HepG2 (cell line): ENCODE results near the gene CPSF7. TPM values are rescaled to one million over a fixed set of nuclear protein-coding genes. Genes with fewer than 3 reads are reported as not detected.

Experiments
- BRF2 ChIP-seq: sonication (generic); formaldehyde crosslinking; IDR thresholded peaks from 2 replicates; pipeline ENCODE4 v1.8.1; 2022; ENCODE audit warnings: mild to moderate bottlenecking, missing genetic modification reagents
- CBX2 ChIP-seq, 2 experiments: fragments of 200-600 bp in 1 of 2; sonication (generic); formaldehyde crosslinking in 1 of 2; IDR thresholded peaks; 2 replicates each; pipeline versions ENCODE4 v1.7.0 to v1.8.1; 2018 to 2022; ENCODE audit warnings: low read depth in 2 of 2, low read length in 1 of 2, mild to moderate bottlenecking in 1 of 2, missing genetic modification reagents in 1 of 2
- CERS6 ChIP-seq: sonication (generic); formaldehyde crosslinking; IDR thresholded peaks from 2 replicates; pipeline ENCODE4 v1.5.0; 2020; ENCODE audit warnings: missing genetic modification reagents
- E2F1 ChIP-seq: sonication (generic); formaldehyde crosslinking; IDR thresholded peaks from 2 replicates; pipeline ENCODE4 v1.5.0; 2020; ENCODE audit warnings: missing genetic modification reagents
- HOXA7 ChIP-seq: sonication (generic); formaldehyde crosslinking; IDR thresholded peaks from 2 replicates; pipeline ENCODE4 v1.8.1; 2022; ENCODE audit warnings: mild to moderate bottlenecking, missing genetic modification reagents, moderate library complexity
- MEF2D ChIP-seq: sonication (generic); formaldehyde crosslinking; IDR thresholded peaks from 2 replicates; pipeline ENCODE4 v1.5.1; 2020; ENCODE audit warnings: mild to moderate bottlenecking, missing genetic modification reagents
- MNT ChIP-seq: fragments of 450-650 bp; IDR thresholded peaks from 2 replicates; pipeline ENCODE4 v1.6.1; 2016
- MTA1 ChIP-seq: sonication (generic); formaldehyde crosslinking; IDR thresholded peaks from 2 replicates; pipeline ENCODE4 v1.4.0; 2020; ENCODE audit warnings: missing genetic modification reagents, mild to moderate bottlenecking, borderline replicate concordance
- MTERF4 ChIP-seq: sonication (generic); formaldehyde crosslinking; IDR thresholded peaks from 2 replicates; pipeline ENCODE4 v1.8.0; 2023; ENCODE audit warnings: mild to moderate bottlenecking, missing genetic modification reagents
- PRPF4 ChIP-seq: fragments of 200-400 bp; formaldehyde crosslinking; IDR thresholded peaks from 2 replicates; pipeline ENCODE4 v1.6.1; 2016; ENCODE audit warnings: low read length, low read depth; ENCODE audit not compliant: poor library complexity, severe bottlenecking
- TRIM22 ChIP-seq: fragments of 450-650 bp; IDR thresholded peaks from 2 replicates; pipeline ENCODE4 v1.6.1; 2017
- ZNF143 ChIP-seq: sonication (generic); formaldehyde crosslinking; IDR thresholded peaks from 2 replicates; pipeline ENCODE4 v1.4.0; 2020; ENCODE audit warnings: missing genetic modification reagents
- ZNF235 ChIP-seq: sonication (generic); formaldehyde crosslinking; IDR thresholded peaks from 2 replicates; pipeline ENCODE4 v1.8.1; 2023; ENCODE audit warnings: mild to moderate bottlenecking, missing genetic modification reagents, borderline replicate concordance
- ZNF441 ChIP-seq: sonication (generic); formaldehyde crosslinking; IDR thresholded peaks from 2 replicates; pipeline ENCODE4 v1.7.0; 2021; ENCODE audit warnings: missing genetic modification reagents, borderline replicate concordance
- ZNF513 ChIP-seq: sonication (generic); formaldehyde crosslinking; conservative IDR thresholded peaks from 2 replicates; pipeline ENCODE4 v1.5.0; 2020; ENCODE audit warnings: missing genetic modification reagents
- ZNF556 ChIP-seq: sonication (generic); formaldehyde crosslinking; IDR thresholded peaks from 2 replicates; pipeline ENCODE4 v1.4.0; 2020; ENCODE audit warnings: mild to moderate bottlenecking, missing genetic modification reagents, borderline replicate concordance
- ZNF564 ChIP-seq: sonication (generic); formaldehyde crosslinking; IDR thresholded peaks from 2 replicates; pipeline ENCODE4 v1.8.1; 2023; ENCODE audit warnings: mild to moderate bottlenecking, missing genetic modification reagents
- ZSCAN12 ChIP-seq: sonication (generic); formaldehyde crosslinking; IDR thresholded peaks from 2 replicates; pipeline ENCODE4 v1.9.0; 2021; ENCODE audit warnings: mild to moderate bottlenecking, missing genetic modification reagents
- polyA plus RNA-seq, 8 experiments: library from polyadenylated mRNA; depleted of rRNA in 3 of 8; stranded (reverse) in 7 of 8; unstranded in 1 of 8; fragments of >200 nt; fragmentation: Illumina TruSeq in 4 of 8; extraction: Trizol in 4 of 8; gene quantifications; 2 replicates each; pipeline versions ENCODE4 v1.2.1 to v1.2.3, GENCODE V29; 2011 to 2016; ENCODE audit warnings: low read depth in 4 of 8, missing spikeins in 1 of 8, mixed read lengths in 1 of 8; ENCODE audit not compliant: insufficient read depth in 1 of 8
- total RNA-seq, 5 experiments: library from RNA; depleted of rRNA; stranded (reverse); fragments of >200 nt; fragmentation: Illumina TruSeq; extraction: Trizol; gene quantifications; 2 replicates each; pipeline ENCODE4 v1.2.3, GENCODE V29; 2016; ENCODE audit warnings: low read depth in 1 of 5

The CPSF7 gene
- total and polyA plus RNA-seq, 2 of the 13 experiments (the other 11 are each of a cell fraction or from before 2014, with no cell fraction given) = 34.1 to 36.8 TPM

- TF ChIP-seq MTERF4 (peak; percentile 97), ZNF235 (CRISPR knock-in tag) (peak; percentile 97; the same call in 1 of the 2 replicates), TRIM22 (no peak), ZSCAN12 (CRISPR knock-in tag) (0 out of 2 replicates have a peak, but pooled peaks have one; percentile 39), ZNF143 (peak; percentile 42; the same call in 1 of the 2 replicates), ZNF556 (peak; percentile 72; the same call in 1 of the 2 replicates), CERS6 (peak; percentile 78; the same call in 1 of the 2 replicates), ZNF564 (CRISPR knock-in tag) (peak; percentile 79), ZNF513 (CRISPR knock-in tag) (no peak), MNT (peak; percentile 37; the same call in 1 of the 2 replicates), BRF2 (peak; percentile 81), ZNF441 (no peak; the same call in 1 of the 2 replicates), MTA1 (CRISPR knock-in tag) (no peak; the same call in 1 of the 2 replicates), CBX2 (IDR thresholded peaks at IDR 0.05; ENCODE audit: low read depth, low read length) (no peak), CBX2 (CRISPR knock-in tag; IDR thresholded peaks at IDR 0.05; ENCODE audit: low read depth) (no peak), E2F1 (CRISPR knock-in tag) (peak; percentile 89), MEF2D (CRISPR knock-in tag) (0 out of 2 replicates have a peak, but pooled peaks have one; percentile 38), HOXA7 (CRISPR knock-in tag) (no peak), PRPF4 (no peak)
These were observed at the start of gene CPSF7, which contains the start of gene SDHAF2 (continued) for GRCh38 chr11:61429691-61430582.
